HG03520 (cell line): ENCODE results near the gene AASS.

Experiments
- ATAC-seq: cut with Tn5 transposase; IDR thresholded peaks from one replicate; pipeline ENCODE4 v1.9.1; 2021; ENCODE audit warnings: mild to moderate bottlenecking, moderate library complexity; ENCODE audit not compliant: unreplicated experiment

AASS gene

DNA sequence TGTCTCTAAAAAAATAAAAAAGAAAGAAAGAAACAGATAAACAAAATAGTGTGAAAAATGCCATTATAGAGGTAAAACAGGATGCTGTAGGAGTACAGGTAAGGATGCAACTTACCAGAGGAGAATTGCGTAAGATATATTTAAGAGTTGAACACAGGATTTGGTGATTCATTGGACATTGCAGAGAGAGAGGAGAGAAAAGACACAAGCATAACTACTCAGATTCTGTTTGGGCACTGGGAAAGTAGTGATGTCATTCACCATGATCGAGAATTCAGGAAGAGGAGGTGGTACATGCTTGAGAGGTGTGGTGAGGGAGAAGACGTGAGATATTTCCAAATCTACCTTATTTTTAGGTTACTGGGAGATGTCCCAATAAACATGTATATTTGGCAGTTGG, 97.6 kb downstream of the AASS start:
- ATAC-seq: no peak

DNA sequence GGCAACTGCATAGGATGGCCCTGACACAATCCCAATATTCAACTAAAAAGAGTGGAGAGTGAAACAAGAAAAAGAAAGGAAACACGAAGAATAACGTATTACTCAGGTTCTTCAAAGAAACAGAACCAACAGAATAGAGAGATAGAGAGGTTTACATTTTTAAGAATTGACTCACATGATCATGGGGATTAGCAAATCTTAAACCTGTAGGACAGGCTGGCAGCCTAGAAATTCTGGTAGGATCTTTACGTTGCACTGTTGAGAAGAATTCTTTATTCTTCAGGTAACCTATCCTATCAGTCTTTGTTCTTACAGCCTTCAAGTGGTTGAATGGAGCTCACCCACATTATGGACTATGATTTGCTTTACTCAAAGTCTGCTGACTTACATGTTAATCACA, 103.9 kb downstream of the AASS start:
- ATAC-seq: no peak

DNA sequence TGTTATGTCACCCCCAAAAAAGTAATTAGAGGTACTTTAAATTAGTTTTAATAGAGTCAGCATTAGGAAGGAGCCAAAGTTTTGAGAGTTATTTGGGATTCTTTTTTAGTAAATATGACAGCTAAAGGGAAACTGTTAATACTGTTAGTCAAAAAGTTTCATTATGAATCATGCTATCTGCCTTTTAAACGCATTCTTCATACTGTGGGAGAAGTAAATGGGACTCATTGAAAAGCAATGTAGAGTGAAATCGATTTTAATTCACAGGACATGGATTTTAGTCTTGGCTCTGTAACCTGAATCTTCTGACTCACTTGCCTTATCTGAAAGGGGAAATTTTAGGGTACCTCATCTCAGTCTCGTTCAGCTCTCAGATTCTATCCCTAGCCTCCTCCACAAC, 105.1 kb downstream of the AASS start:
- no peak for ATAC-seq

DNA sequence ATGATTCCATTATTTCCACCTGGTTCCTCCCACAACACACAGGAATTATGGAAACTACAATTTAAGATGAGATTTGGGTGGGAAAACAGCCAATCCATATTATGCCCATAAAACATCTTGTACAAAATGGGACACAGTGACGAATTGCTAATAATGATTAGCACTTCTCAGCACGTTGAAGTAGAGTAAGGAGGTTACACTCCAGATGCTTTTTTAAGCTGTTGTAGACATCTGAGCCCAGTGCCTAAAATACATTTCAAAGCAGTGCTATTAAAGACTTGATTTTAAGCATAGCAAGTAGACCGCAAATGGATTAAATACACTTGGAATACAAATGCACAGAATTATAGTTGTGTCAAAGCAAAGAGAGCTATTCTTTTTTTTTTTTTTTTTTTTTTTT, 105.9 kb downstream of the AASS start:
- no peak for ATAC-seq

- ATAC-seq: no peak
Observed at GRCh38 chr7:122035876-122036275, 108.2 kb downstream of the AASS start.

DNA sequence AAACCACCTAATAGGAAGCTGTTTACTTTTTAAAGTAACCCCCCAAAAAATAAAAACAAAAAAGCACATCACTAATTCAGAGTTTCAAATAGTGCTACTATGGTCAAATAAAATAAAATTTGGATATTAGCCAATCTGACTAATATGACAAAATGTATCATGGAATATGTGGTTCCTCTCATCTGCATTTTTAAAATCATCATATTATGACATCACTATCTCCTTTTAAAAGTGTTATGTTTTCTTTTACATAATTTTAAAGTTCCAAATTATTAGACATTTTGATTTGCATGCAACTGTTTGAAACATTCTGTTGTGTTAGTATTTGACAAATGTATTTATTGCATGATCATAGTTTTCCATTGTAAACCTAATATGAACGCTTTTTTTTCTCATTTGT, 110.4 kb downstream of the AASS start:
- ATAC-seq: no peak

DNA sequence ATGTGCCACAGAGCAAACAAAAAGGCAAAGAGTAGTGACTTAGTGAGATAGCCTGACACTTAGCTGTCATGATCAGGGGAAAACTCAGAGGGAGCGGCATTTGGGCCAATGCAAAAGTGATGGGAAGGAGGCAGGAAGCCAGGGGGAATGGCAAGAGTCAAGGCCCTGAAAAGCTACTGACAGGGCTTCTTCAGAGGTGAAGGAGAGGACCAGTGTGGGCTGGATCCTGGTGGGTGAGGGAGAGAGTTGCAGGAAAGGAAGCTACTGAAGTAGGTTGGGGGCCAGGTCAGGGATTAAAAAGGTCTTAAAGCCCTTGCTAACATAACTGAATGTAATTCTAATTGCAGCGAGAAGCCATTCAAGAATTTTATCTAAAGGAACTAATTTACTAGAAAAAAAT, 117.0 kb downstream of the AASS start:
- ATAC-seq: no peak
